ENCODE results near the gene CTSH.
"Not testable (repeated sequence)": the region's sequence is repeated elsewhere in the genome, so short reads cannot be mapped to it uniquely, and the experiment has no call there.

CTSH gene

DNA sequence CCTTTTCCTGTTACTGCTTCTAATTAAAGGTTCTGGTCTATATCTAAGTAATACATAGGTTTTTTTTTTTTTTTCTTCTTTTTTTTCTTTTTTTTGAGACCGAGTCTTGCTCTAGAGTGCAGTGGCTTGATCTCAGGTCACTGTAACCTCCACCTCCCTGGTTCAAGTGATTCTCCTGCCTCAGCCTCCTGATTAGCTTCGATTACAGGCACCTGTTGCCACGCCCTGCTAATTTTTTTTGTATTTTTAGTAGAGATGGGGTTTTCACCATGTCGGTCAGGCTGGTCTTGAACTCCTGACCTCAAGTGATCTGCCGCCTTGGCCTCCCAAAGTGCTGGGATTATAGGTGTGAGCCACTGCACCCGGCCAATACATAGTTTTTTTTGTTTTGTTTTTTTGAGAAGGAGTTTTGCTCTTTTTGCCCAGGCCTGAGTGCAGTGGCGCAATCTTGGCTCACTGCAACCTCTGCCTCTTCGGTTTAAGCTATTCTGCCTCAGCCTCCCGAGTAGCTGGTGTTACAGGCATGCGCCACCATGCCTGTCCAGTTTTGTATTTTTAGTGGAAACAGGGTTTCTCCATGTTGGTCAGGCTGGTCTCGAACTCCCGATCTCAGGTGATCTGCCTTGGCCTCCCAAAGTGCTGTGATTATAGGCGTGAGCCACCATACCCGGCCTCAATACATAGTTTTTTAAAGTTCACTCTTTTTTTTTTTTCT is 43.9 kb downstream of the CTSH start:
- not testable (repeated sequence) for H3K27ac ChIP-seq (ENCODE audit: low read depth, low read length); H3K36me3 ChIP-seq (ENCODE audit: control insufficient read depth, insufficient read depth, low read length)
- WGBS (ENCODE audit: extremely low coverage, insufficient coverage, low lambda C conversion rate): no CpG with 5 or more reads among the region's 14 CpGs

DNA sequence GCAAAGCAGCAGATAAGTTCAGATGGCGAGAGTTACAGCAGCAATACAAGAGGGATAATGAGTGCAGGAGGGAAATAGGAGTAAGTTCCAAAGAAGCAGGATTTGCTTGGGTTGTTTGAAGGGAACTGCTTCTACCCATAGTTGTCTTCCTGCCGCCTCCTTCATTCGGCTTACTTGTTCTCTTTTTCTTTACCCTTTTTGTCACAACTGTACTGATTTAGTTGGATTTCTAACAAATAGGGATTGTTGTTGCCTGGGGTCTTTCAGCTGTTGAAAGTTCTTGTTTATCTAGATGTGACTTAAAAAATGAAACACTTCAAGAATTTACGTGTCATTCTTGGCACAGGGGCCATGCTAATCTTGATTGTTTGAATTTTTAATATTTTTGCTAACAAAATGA is 46.3 kb downstream of the CTSH start:
- no CpG with 5 or more reads among the region's 4 CpGs for WGBS (ENCODE audit: extremely low coverage, insufficient coverage, low lambda C conversion rate)
- Histone ChIP-seq H4K8ac (ENCODE audit: low read depth, low read length) (no peak overlapping the region), H3K18ac (ENCODE audit: low read length) (no peak overlapping the region), H2BK5ac (ENCODE audit: low read length) (no peak overlapping the region), H2BK120ac (ENCODE audit: low read depth, low read length) (no peak overlapping the region), H2BK15ac (replicated peaks; ENCODE audit: low read depth) (no peak overlapping the region), H3K4me1 (ENCODE audit: control insufficient read depth, low read depth, low read length) (no peaks in the 10 kb centered on the region), H3K79me2 (ENCODE audit: control insufficient read depth, insufficient read depth, low read length) (peaks cover 6% of the 10 kb centered on the region), H3K36me3 (ENCODE audit: control insufficient read depth, insufficient read depth, low read length) (peaks cover 9% of the 10 kb centered on the region), H3K79me1 (ENCODE audit: low read length) (no peaks in the 10 kb centered on the region), H3K27me3 (ENCODE audit: insufficient read depth, low read length, poor library complexity) (no peaks in the 10 kb centered on the region), H3K4me2 (ENCODE audit: low read length) (no peak overlapping the region), H2AK5ac (ENCODE audit: low read length) (no peak overlapping the region), H3K27ac (ENCODE audit: low read depth, low read length) (no peak overlapping the region), H3K9ac (ENCODE audit: low read length) (no peak overlapping the region), H4K5ac (ENCODE audit: low read length) (no peak overlapping the region), H3K23ac (ENCODE audit: low read length) (no peak overlapping the region), H3K4ac (ENCODE audit: low read depth, low read length) (no peak overlapping the region), H3K56ac (ENCODE audit: low read length) (no peak overlapping the region), H3K4me3 (ENCODE audit: low read length) (no peak overlapping the region)
- DNase-seq: no peak

More for the DNA sequence above, 43.9 kb downstream of the CTSH start:
- H4K8ac ChIP-seq (ENCODE audit: low read depth, low read length); H2BK120ac ChIP-seq (ENCODE audit: low read depth, low read length); H3K27me3 ChIP-seq (ENCODE audit: insufficient read depth, low read length, poor library complexity); H3K4ac ChIP-seq (ENCODE audit: low read depth, low read length); H4K5ac ChIP-seq (ENCODE audit: low read length); H3K56ac ChIP-seq (ENCODE audit: low read length); H3K4me2 ChIP-seq (ENCODE audit: low read length); H3K18ac ChIP-seq (ENCODE audit: low read length); H3K4me3 ChIP-seq (ENCODE audit: low read length); H2BK5ac ChIP-seq (ENCODE audit: low read length); H3K4me1 ChIP-seq (ENCODE audit: control insufficient read depth, low read depth, low read length); H2AK5ac ChIP-seq (ENCODE audit: low read length); H3K23ac ChIP-seq (ENCODE audit: low read length); H3K79me1 ChIP-seq (ENCODE audit: low read length); H3K79me2 ChIP-seq (ENCODE audit: control insufficient read depth, insufficient read depth, low read length); DNase-seq; H2BK15ac ChIP-seq (replicated peaks; ENCODE audit: low read depth); H3K9ac ChIP-seq (ENCODE audit: low read length): not testable (repeated sequence)

DNA sequence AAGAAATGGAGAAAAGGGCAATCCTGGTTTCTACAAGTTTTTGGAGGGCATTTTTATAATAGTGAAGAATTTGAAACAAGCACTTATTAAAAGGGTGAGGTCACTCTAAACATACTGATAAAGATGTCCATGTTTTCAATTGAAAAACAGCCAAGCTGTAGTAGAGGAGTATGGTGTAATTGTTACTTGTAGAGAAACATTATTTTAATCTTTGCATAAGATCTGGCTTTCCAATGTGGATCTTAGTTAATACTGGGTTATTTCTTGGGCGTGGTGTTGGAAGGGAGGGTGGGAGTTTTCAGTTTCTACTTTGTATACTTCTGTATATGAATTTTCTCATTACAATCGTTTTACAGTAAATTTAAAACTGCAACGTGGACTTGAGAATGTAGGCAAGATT is 49.4 kb downstream of the CTSH start:
- no peak overlapping the region for H2BK120ac ChIP-seq (ENCODE audit: low read depth, low read length)
- no peaks in the 10 kb centered on the region for H3K27me3 ChIP-seq (ENCODE audit: insufficient read depth, low read length, poor library complexity)
- H3K4ac ChIP-seq (ENCODE audit: low read depth, low read length): no peak overlapping the region
- H4K8ac ChIP-seq (ENCODE audit: low read depth, low read length): no peak overlapping the region
- H3K4me3 ChIP-seq (ENCODE audit: low read length): no peak overlapping the region
- no peak overlapping the region for H2AK5ac ChIP-seq (ENCODE audit: low read length)
- no peaks in the 10 kb centered on the region for H3K4me1 ChIP-seq (ENCODE audit: control insufficient read depth, low read depth, low read length)
- peaks cover 17% of the 10 kb centered on the region for H3K79me2 ChIP-seq (ENCODE audit: control insufficient read depth, insufficient read depth, low read length)
- no peak overlapping the region for H3K9ac ChIP-seq (ENCODE audit: low read length)
- no peak overlapping the region for H3K4me2 ChIP-seq (ENCODE audit: low read length)
- no peak overlapping the region for H3K56ac ChIP-seq (ENCODE audit: low read length)
- H3K79me1 ChIP-seq (ENCODE audit: low read length): peaks cover 2% of the 10 kb centered on the region
- WGBS (ENCODE audit: extremely low coverage, insufficient coverage, low lambda C conversion rate): no CpG with 5 or more reads among the region's 3 CpGs
- no peak overlapping the region for H2BK5ac ChIP-seq (ENCODE audit: low read length)
- peaks cover 13% of the 10 kb centered on the region for H3K36me3 ChIP-seq (ENCODE audit: control insufficient read depth, insufficient read depth, low read length)
- no peak overlapping the region for H3K27ac ChIP-seq (ENCODE audit: low read depth, low read length)
- H2BK15ac ChIP-seq (replicated peaks; ENCODE audit: low read depth): no peak overlapping the region
- no peak overlapping the region for H3K23ac ChIP-seq (ENCODE audit: low read length)
- H3K18ac ChIP-seq (ENCODE audit: low read length): no peak overlapping the region
- DNase-seq: no peak
- no peak overlapping the region for H4K5ac ChIP-seq (ENCODE audit: low read length)

DNA sequence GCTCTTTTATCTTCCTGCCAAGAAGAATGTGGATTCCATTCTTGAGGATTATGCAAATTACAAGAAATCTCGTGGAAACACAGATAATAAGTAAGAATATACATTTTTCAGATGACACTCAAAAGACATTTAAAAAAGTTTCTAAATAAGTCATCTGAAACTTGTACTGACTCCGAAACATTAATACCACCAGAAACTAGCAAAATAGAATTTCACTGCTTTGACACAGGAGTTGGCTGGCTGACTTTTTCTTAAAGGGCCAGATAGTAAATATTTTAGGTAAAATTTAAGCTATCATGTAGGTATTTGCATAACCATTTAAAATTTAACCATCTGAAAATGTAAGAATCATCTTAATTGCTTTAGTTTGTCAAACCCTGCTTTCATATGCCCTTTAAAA is 51.3 kb downstream of the CTSH start:
- Histone ChIP-seq H3K23ac (ENCODE audit: low read length) (no peak overlapping the region), H3K4me3 (ENCODE audit: low read length) (no peak overlapping the region)

DNA sequence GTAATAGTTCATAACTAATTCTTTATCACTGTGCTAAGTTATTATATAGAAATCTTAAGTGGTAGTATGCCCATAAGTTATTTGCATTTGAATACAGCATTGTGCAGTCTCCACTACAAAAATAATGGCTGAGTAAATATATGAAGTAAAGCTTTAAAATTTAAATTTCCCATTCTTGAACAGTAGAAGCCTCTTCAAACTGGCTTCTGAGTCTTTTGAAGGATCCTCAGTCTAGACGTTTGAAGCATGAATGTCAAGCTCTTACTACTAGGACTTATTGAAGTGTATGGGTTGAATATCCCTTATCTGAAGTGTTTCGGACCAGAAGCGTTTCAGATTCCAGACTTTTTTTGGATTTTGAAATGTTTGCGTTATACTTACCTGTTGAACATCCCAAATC is 55.8 kb downstream of the CTSH start:
- Histone ChIP-seq H2BK120ac (ENCODE audit: low read depth, low read length) (no peak overlapping the region), H2AK5ac (ENCODE audit: low read length) (no peak overlapping the region), H3K4ac (ENCODE audit: low read depth, low read length) (no peak overlapping the region), H4K5ac (ENCODE audit: low read length) (no peak overlapping the region), H3K27me3 (ENCODE audit: insufficient read depth, low read length, poor library complexity) (no peaks in the 10 kb centered on the region), H3K23ac (ENCODE audit: low read length) (no peak overlapping the region), H3K27ac (ENCODE audit: low read depth, low read length) (no peak overlapping the region), H3K4me3 (ENCODE audit: low read length) (no peak overlapping the region), H3K9ac (ENCODE audit: low read length) (no peak overlapping the region), H3K4me2 (ENCODE audit: low read length) (no peak overlapping the region), H4K8ac (ENCODE audit: low read depth, low read length) (no peak overlapping the region), H3K4me1 (ENCODE audit: control insufficient read depth, low read depth, low read length) (no peaks in the 10 kb centered on the region), H3K79me2 (ENCODE audit: control insufficient read depth, insufficient read depth, low read length) (peaks cover 48% of the 10 kb centered on the region), H2BK5ac (ENCODE audit: low read length) (no peak overlapping the region), H2BK15ac (replicated peaks; ENCODE audit: low read depth) (no peak overlapping the region), H3K79me1 (ENCODE audit: low read length) (peaks cover 3% of the 10 kb centered on the region), H3K36me3 (ENCODE audit: control insufficient read depth, insufficient read depth, low read length) (peaks cover 13% of the 10 kb centered on the region), H3K18ac (ENCODE audit: low read length) (no peak overlapping the region), H3K56ac (ENCODE audit: low read length) (no peak overlapping the region)
- no CpG with 5 or more reads among the region's 4 CpGs for WGBS (ENCODE audit: extremely low coverage, insufficient coverage, low lambda C conversion rate)
- DNase-seq: no peak

More for the DNA sequence above, 51.3 kb downstream of the CTSH start:
- peaks cover 23% of the 10 kb centered on the region for H3K79me2 ChIP-seq (ENCODE audit: control insufficient read depth, insufficient read depth, low read length)
- no peak overlapping the region for H3K27ac ChIP-seq (ENCODE audit: low read depth, low read length)
- H3K56ac ChIP-seq (ENCODE audit: low read length): no peak overlapping the region
- H3K9ac ChIP-seq (ENCODE audit: low read length): no peak overlapping the region
- no peak overlapping the region for H2AK5ac ChIP-seq (ENCODE audit: low read length)
- H3K4me1 ChIP-seq (ENCODE audit: control insufficient read depth, low read depth, low read length): no peaks in the 10 kb centered on the region
- H3K4me2 ChIP-seq (ENCODE audit: low read length): no peak overlapping the region
- WGBS (ENCODE audit: extremely low coverage, insufficient coverage, low lambda C conversion rate): no CpG with 5 or more reads among the region's 2 CpGs
- no peak for DNase-seq
- H2BK5ac ChIP-seq (ENCODE audit: low read length): no peak overlapping the region
- H4K5ac ChIP-seq (ENCODE audit: low read length): no peak overlapping the region
- H3K79me1 ChIP-seq (ENCODE audit: low read length): peaks cover 3% of the 10 kb centered on the region
- no peak overlapping the region for H3K4ac ChIP-seq (ENCODE audit: low read depth, low read length)
- no peak overlapping the region for H2BK15ac ChIP-seq (replicated peaks; ENCODE audit: low read depth)
- no peak overlapping the region for H4K8ac ChIP-seq (ENCODE audit: low read depth, low read length)
- H3K36me3 ChIP-seq (ENCODE audit: control insufficient read depth, insufficient read depth, low read length): peaks cover 14% of the 10 kb centered on the region
- no peaks in the 10 kb centered on the region for H3K27me3 ChIP-seq (ENCODE audit: insufficient read depth, low read length, poor library complexity)
- no peak overlapping the region for H2BK120ac ChIP-seq (ENCODE audit: low read depth, low read length)
- no peak overlapping the region for H3K18ac ChIP-seq (ENCODE audit: low read length)

DNA sequence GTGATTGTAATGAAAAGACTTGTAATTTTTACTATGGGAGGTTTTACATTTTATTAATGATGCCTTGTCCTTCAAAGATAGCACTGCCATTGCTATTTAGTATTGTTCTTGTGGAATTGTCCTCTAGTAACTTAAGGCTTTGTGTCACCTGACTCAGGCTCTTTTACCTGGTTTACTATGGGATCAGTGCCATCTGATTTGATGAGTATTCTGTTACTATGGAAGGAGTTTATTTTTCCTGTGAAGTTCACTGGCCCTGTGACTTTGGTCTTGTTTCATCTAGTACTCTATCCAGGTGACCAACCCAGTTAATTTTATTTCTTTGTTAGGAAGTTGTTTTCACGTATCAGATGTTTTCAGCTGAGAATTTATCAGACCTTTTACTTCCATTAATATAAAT is 63.2 kb downstream of the CTSH start:
- Histone ChIP-seq H3K27me3 (ENCODE audit: insufficient read depth, low read length, poor library complexity) (no peaks in the 10 kb centered on the region), H3K4ac (ENCODE audit: low read depth, low read length) (no peak overlapping the region), H3K18ac (ENCODE audit: low read length) (no peak overlapping the region), H4K8ac (ENCODE audit: low read depth, low read length) (no peak overlapping the region), H3K4me1 (ENCODE audit: control insufficient read depth, low read depth, low read length) (no peaks in the 10 kb centered on the region), H3K79me1 (ENCODE audit: low read length) (no peaks in the 10 kb centered on the region), H3K4me2 (ENCODE audit: low read length) (no peak overlapping the region), H2BK15ac (replicated peaks; ENCODE audit: low read depth) (no peak overlapping the region), H3K23ac (ENCODE audit: low read length) (no peak overlapping the region), H3K56ac (ENCODE audit: low read length) (no peak overlapping the region), H3K79me2 (ENCODE audit: control insufficient read depth, insufficient read depth, low read length) (peaks cover 80% of the 10 kb centered on the region), H3K36me3 (ENCODE audit: control insufficient read depth, insufficient read depth, low read length) (peaks cover 6% of the 10 kb centered on the region), H3K4me3 (ENCODE audit: low read length) (no peak overlapping the region), H4K5ac (ENCODE audit: low read length) (no peak overlapping the region), H2BK5ac (ENCODE audit: low read length) (no peak overlapping the region), H2BK120ac (ENCODE audit: low read depth, low read length) (no peak overlapping the region), H3K27ac (ENCODE audit: low read depth, low read length) (no peak overlapping the region), H2AK5ac (ENCODE audit: low read length) (no peak overlapping the region), H3K9ac (ENCODE audit: low read length) (no peak overlapping the region)
- WGBS (ENCODE audit: extremely low coverage, insufficient coverage, low lambda C conversion rate): no CpG with 5 or more reads among the region's 1 CpG
- no peak for DNase-seq
